NCI-H2196 (cell line): Measurements from ENCODE around the gene RAPGEF2.
"Not testable (repeated sequence)": the region's sequence is repeated elsewhere in the genome, so short reads cannot be mapped to it uniquely, and the experiment has no call there.

ENCODE experiments used
- DNase-seq: peaks from one replicate; lab custom pipeline; 2025; ENCODE audit not compliant: unreplicated experiment; lab: John Stamatoyannopoulos, UW

Gene RAPGEF2

DNA sequence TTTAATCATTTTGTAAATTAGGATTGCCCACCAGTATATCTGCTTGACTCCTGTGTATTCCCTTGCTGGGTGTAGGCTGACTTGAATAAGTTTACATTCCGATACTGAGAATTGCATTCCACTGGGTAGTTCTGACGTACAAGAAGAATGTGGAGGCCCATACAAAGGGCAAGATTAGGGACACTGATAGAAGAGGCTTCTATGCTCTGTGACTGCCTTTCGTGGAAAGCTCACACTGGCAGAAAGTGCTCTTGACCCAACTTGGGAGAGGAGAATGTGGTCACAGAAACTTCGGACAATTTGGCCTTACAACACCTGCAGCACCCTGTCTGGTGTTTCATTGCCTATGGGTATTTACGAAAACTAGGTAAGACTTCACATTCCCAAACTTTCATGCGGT, 126.3 kb downstream of the RAPGEF2 start:
- no peak for DNase-seq

DNA sequence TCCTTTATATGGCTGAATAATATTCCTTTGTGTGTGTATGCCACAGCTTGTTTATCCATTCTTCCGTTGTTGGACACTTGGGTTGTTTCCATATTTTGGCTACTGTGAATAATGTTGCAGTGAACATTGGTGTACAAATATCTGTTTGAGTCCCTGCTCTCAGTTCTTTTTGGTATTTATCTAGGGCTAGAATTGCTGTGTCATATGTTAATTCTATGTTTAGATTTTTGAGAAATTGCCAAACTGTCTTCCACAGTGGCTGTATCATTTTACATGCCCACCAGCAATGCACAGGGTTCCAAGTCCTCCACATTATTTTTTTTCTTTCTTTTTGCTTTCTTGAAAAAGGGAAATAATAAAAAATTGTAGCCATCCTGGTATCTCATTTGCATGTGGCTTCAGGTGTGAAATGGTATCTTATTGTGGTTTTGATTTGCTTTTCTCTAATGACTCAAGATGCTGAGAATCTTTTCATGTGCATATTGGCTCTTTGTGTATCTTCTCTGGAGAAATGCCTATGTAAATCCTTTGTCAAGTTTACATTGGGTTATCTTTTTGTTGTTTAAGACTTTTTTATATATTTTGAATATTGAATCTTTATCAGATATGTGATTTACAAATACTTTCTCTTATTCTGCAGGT, 129.7 kb downstream of the RAPGEF2 start:
- no peak for DNase-seq

DNA sequence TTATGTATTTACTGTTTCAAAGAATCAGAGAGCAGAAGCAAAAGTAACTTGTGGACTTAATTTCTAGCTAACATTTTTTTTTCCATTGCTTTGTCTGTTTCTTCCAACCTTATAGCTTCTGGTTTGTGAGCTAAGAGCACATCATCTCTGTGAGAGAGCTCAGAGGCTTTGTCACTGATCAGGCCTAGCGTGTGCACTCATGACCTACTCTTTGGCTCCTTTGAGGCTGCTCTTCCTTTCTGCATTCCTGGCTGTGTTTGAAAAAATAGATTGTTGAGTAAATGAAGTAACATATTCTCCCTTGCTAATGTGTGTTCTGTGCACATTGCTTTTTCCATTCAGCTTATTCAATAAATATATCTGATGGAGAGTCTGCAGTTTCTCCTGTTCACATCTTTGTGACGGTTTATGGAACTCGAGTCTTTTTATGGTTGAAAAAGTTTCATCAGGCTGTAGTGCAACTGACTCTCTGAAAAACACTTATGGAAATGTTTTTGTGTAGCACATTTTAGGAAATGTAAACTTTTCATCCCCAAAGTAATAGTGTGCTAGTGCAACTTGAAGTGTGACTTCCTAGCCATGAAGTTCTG, 133.0 kb downstream of the RAPGEF2 start:
- DNase-seq, result no peak

DNA sequence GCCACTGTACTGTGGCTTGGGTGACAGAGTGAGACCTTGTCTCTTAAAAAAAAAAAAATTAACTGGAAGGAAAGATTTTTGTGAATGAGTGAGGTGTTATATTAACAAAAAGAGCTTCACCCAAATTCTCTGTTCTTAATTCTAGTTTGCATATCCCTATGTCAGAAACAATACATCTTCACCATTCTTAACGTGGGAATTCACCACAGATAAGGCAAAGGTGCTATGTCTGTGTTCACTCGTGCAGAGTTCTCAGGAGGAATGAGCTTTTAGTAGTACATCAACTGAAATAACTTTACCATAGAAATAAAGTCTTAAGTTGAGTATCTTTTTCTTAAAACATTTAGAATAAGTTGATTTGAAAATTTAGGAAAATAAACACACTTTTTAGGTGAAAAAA, 135.1 kb downstream of the RAPGEF2 start:
- DNase-seq, result no peak

DNA sequence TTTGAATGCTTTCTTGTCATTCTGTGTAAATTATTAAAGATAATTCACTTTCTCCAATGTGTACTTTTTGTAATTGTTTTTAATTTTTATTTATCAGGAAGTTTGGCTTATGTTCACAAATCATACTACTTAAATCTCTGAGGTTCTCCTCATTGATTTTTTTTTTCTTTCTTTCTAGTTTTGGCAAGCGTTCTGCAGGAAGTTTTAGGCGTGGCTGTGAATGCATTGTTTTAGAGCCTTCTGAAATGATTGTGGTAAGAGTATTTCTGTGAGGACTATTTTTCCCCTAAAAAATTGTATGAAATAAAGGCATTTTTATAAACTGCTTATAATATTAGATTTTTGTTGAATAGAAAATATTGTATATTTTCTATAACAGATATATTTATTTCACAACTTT, 135.8 kb downstream of the RAPGEF2 start:
- DNase-seq, result no peak

DNA sequence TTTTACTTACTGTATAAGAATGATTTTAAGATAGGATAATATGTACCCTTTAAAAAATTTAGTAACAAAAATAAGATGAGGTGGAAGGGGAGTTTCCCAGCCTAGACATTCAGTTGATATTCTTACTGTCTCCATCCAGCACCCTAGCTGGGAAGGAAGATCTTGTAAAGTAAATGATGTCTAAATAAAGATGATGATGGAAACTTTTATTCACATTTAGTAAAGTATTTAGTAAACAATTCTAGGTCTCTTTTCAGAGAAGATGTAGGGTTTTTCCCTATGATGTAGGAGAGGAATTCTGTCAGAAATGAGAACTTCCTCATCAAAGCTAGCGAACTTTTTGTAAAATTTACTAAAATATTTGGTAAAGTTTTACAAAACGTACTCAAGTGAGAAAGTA, 136.8 kb downstream of the RAPGEF2 start:
- no peak for DNase-seq

DNA sequence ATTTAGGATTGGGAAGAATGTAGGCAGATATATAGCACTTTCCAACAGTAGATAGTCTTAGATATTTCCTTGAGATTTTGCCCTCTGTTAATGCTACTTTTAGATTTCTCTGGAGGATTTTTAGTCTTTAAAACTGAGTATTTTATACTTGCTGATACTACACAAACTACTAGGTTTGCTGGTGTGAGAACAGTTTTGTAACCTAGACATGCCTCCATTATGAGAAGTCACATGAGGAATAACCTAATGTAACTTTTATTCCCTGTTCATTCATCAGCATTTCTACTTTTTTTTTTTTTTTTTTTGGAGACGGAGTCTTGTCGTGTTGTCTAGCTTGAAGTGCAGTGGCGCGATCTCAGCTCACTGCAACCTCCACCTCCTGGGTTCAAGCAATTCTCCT, 137.2 kb downstream of the RAPGEF2 start:
- no peak for DNase-seq

DNA sequence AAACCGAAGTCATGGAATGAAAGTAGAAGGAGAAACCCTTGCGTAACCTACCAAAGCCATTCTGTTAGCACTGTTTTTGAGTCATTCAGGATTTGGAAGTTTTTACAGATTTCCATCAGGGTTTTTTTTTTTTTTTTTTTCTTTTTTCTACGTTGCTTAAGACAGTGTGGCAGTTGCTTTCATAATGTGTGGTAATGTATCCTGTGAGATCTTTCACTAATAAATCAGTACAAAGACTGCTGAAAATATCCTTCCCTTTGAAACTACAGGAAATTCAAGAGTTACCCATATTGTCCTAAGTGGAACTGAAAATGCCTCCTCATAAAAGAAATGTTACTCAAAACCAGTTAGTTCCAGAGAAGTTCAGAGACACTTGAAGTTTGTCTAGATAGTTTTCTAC, 137.8 kb downstream of the RAPGEF2 start:
- no peak for DNase-seq

DNA sequence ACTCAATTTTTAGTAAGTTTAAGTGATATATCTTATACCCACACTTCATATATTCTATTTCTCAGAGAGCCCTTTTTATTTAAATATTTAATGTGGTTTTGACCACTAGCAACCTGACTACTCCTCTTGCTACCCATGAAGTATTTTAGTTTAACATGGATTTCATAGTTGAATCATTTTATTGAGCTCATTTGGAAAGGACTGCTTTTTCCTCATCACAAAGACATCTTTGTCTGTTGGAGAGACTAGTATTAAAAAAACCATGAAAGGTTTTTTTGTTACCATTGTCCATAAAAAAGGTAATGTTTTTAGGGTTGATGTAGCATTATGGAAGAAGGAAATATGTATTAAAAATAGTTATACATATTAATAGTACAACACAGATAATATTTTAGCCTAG, 139.5 kb downstream of the RAPGEF2 start:
- DNase-seq, result no peak

DNA sequence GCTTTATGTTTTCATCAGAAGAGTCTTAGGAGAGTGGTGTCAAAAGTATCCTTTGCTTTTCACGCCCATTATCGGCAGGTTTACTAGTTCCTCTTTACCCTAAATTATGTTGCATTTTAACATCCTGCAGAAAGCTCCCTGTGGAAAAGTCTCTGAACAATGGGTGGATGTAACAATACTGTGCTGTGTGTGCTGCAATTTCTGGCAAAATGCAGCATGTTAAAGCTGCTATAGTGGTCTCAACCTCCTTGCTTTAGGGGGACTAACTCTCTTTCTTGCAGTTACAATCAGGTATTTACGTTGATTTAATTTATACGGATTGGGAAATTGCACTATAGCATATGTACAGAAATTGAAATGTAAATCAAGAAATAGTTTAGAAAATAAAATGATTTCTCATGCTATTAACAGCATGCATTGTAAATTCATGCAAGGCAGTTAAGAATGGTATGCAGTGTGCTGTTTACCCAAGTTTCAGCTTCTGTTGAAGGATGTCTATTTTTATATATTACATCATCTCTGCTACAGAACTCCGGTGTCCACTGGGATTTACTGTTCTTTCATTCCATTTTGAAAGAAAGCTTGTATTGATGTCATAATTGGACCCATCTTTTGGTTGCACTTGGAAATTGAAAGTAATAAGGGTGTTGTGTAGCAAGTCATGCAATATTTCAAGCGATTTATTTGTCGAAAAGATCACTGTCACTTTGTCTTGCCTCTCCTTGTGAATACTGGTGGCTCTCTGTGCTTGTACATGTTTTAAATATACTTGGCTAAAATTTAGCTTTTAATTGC, 145.7 kb downstream of the RAPGEF2 start:
- no peak for DNase-seq

DNA sequence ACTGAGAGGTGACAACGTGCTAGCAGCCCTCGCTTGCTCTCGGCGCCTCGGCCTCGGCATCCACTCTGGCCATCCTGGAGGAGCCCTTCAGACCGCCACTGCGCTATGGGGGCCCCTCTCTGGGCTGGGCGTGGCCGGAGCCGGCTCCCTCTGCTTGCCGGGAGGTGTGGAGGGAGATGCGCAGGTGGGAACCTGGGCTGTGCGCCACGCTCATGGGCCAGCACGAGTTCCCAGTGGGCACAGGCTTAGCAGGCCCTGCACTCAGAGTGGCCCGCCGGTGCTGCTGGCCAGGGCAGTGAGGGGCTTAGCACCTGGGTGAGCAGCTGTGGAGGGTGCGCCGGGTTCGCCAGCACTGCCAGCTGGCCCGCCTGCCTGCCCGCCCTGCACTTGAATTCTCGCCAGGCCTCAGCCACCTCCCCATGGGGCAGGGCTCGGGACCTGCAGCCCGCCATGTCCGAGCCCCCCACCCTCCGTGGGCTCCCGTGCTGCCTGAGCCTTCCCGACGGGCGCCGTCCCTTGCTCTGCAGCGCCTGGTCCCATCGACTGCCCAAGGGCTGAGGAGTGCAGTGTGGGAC, 148.0 kb downstream of the RAPGEF2 start:
- no peak for DNase-seq

DNA sequence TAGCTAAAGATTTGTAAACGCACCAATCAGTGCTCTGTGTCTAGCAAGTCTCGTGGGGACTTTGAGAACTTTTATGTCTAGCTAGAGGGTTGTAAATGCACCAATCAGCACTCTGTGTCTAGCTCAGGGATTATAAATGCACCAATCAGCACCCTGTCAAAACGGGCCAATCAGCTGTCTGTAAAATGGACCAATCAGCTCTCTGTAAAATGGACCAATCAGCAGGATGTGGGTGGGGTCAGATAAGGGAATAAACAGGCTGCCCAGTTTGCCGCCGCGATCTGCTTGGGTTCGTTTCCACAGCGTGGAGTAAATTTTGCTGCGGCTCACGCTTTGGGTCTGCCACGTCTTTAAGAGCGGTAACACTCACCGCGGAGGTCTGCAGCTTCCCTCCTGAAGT, 148.7 kb downstream of the RAPGEF2 start:
- not testable (repeated sequence) for DNase-seq

DNA sequence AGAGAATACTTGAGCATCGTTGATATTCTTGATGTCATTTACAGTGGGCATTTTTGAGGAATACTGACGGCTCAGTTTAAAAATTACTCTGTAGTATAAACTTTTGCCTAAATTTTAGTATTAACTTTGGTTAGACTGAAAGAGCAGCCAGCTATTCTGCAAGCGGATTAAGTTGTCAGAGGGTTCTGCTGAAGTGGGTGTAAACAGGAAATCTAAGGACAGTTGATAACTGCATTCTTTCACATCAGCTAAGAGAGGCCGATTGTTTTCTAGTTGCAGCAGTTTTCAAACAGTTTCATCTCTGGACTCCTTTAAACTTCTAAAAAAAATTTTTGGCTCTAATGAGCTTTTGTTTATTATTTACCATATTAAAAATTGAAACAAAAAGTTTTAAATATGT, 149.6 kb downstream of the RAPGEF2 start:
- no peak for DNase-seq

DNA sequence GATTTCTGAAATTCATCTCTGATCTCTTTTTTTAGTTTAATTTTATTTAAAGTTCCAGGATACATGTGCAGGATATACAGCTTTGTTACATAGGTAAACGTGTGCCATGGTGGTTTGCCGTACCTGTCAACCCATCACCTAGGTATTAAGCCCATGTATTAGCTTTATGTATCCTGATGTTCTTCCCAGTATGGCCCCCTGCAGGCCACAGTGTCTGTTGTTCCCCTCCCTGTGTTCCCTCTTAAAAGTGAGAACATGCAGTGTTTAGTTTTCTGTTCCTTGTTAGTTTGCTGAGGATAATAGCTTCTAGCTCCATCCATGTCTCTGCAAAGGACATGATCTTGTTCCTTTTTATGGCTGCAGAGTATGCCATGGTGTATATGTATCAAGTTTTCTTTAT, 153.2 kb downstream of the RAPGEF2 start:
- no peak for DNase-seq

DNA sequence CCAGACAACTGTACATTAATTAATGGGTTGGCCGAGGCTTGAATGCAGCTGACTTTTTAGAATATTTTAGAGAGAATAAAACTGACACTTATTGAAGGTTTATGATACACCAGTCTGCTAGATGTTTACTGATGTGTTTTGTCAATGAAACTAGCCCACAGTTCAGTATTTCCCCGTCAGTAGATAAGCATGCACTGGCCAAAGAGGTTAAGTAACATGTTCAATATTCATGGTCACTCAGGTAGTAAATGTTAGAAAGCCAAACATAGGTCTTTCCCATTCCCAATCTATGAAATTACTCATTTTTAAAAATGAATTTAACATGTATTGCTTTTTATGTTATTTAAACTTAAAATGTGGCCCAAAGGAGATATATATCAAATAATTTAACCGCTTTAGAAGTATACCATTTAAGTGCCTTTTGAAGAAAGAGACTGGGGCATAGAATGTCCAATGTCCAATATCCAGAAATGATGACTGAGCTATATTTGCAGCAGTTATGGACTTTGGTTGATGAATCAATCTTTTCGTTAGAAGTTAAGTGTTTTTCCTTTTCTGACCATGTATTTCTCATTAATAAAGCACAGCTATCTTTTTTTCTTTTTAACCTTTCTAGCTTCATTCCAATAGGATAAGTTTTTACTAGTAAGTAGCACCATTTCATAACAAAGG, 156.1 kb downstream of the RAPGEF2 start:
- no peak for DNase-seq

DNA sequence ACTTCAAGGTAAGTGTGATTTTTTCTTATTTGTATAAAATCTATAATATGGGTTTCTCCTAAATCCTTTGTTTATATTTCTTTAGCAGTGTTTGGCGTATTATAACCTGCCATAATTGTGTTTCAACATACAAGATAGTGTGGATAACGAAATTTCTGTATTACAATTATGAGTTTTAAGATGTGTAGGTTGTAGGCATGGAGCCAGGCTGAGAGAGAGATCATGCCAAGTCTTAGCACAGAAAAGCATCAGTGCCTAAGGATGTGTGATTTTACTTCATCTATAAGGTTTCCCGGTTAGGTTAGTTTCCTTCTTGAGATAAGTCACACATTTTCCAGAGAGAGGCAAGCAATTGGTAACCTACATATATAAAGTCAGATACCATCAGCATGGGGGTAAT, 161.2 kb downstream of the RAPGEF2 start:
- no peak for DNase-seq

DNA sequence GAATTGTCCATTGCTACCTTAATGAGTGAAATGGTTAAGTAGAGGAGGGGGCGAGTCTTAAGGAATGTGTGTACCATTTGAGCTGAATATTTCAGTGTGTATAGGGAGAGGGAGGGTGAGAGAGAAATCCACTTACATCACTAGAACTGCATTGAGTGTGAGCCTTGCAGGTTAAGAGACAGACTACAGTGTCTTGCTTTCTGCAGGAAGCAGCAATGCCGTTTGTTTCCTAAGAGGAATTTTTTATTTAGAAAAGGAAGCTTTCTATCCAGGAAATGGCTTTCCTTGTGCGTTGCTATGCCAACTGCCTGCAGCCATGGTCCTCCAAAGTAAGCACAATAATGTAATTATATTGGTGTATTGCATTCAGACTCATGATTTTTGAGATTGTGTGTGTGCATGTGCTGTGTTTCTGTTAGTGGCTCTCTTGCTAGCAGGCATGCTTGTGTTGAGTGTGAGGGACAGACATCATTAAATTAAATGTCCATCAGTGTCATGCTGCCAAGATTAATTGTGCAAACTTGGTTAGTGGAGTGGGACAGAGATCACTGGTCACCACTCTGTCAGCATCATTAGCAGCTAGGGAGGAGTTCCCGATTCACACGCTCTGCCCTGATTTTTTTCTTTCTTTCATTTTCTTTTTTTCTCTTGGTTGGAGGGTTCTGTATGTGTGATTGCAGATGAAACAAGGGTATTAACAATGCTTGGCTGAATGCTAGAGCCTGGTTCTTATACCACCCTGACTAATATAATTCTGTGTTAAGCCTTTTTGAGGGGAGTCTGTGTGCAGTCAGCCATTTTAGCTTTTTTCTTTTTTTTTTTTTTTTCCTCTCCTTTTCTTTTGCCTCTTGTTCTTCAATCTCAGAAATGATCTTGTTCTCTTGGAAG, 164.3 kb downstream of the RAPGEF2 start:
- no peak for DNase-seq

DNA sequence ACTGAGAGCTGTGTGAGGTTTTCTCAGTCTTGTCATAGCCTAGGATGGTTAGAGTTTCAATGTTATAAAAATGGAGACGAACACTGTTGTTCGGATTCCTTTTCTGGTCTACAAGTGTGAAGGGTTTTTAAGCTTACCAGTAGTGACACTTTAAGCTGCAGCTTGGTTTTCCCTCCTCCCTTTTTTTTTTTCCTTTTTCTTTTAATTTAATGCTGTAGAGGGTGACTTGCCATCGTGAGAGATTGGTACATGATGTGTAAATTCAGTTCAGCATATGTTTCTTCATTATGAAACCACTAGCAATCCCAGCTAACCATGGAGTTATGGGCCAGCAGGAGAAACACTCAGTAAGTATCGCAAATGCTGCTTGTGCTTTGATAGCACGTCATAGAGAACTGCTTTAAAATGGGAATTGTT, 165.0 kb downstream of the RAPGEF2 start:
- DNase-seq, result no peak

DNA sequence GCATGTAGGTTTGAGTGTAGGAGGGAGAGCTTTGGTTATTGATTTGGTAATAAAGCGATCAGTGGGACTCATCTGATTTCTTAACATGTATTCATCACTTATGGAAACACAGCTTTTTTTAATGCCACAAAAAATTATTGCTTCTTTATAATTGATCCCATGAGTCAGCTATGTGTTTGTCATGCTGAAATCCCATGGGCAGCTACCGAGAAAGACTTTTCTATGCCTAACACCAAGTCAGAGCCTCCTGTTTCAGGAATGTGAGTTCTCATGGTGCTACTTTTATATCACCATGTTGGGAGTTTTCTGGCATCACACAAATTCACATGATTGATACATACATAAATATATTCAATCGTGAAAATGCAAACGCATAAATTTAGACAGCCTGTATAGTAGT, 165.7 kb downstream of the RAPGEF2 start:
- DNase-seq, result no peak

DNA sequence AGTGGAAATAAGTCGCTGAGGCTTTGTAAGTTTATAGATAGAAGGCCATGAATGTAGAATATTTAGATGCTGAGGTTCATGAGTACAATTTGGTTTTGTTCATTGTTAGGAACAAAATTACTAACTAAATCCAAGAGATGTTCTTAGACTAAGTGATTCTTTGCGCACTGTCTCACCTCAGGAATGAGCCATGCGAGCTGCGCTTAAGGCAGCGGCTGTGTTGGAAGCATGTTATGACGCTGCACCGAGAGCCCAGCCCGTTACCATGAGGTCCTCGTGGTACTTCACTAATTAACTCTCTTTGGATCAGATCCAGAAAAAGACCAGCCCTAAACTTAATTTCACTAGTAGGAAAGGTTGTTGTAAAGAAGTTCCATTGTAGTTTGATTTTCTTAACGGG, 166.2 kb downstream of the RAPGEF2 start:
- no peak for DNase-seq

DNA sequence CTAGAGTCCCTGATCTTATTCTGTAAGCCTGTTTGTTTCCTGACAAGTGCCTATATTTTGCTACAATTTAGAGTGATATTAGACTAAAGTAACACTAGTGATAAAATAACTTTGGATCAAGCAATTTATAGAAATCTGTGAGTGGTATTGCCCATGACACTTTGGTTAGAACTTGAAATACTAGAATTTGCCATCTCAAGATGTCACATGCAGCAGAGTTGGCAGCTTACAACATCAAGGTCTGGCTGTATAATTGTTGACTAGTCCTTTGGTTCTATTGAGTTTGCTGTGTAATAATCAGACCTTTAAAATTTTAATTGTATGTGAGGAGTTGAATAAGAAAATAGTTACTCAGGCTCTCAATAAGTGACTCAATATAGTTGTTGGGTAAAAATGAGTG, 167.1 kb downstream of the RAPGEF2 start:
- DNase-seq, result no peak
